A549 treated with DMSO at 1 μM for 4 hours (cell line): Measurements from ENCODE around the gene GFY. TPM values are rescaled to one million over a fixed set of nuclear protein-coding genes. Genes with fewer than 3 reads are reported as not detected.

Source experiments
- total RNA-seq: library from RNA; stranded (reverse); fragments of 200-300 nt; extraction: Qiagen RNA extraction; gene quantifications from 5 replicates; pipeline ENCODE4 v1.2.3, GENCODE V29; 2022; ENCODE audit warnings: low read depth

GFY gene, protein sequence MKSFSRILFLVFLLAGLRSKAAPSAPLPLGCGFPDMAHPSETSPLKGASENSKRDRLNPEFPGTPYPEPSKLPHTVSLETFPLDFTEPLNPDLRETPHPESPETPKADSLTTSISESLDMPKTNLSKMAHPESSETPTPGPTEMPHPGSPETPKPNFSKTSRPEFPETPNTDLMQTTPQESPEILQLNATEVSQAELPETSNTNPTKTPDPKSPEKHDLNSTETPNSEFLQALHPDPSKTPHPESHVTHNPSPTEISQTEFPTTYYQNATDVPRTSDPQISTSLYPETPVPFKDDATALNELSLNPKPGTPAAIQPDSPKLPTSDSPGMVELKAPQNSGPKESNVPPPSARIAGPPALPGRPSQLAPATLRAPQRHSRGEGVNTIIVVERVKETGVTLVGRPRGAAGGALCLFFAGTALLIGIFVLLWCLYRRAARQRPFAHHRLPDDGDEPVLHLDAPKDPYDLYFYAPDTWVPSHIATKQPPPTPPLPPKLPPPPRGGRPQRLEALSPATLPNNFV
- 0.07 to 0.22 TPM (median 0.18 TPM) in 4 of 5 replicates, not detected in the other for total RNA-seq

DNA sequence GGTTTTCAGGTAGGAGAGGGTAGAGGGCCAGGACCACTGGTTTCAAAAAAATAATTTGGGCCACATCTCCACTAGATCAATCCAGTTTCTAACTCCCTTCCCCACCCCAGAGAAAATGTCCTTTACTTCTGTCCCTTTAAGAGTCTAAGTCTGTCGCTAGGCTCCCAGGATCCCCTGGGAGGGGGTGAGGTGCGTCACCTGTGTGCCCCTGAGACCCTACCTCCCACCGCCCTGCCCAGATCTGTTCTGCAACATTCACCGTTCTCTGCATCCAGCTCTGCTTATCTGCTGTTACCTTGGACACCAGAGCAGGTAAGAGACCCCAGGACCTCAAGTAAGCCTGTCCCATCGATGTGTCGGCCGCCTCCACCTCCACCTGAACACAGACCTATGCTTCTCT is at the start of gene GFY:
Gene GFY, plus strand, starts transcription at position 211 of the 400 bp plus-strand sequence. CDS start 1,043 bp downstream, outside the sequence.

GRCh38 chr19:49387936-49388372 is 37.2 kb upstream of the GFY start, which contains the start of gene KASH5:
Gene KASH5 (plus strand): TSS chr19:49388249. CDS start chr19:49390884, 2,635 bp downstream.

GRCh38 chr19:49423071-49423984 is 1.9 kb upstream of the GFY start, which contains the start of gene PTH2:
Gene PTH2 (minus strand): TSS chr19:49423441. CDS start chr19:49423339, 102 bp downstream.

DNA sequence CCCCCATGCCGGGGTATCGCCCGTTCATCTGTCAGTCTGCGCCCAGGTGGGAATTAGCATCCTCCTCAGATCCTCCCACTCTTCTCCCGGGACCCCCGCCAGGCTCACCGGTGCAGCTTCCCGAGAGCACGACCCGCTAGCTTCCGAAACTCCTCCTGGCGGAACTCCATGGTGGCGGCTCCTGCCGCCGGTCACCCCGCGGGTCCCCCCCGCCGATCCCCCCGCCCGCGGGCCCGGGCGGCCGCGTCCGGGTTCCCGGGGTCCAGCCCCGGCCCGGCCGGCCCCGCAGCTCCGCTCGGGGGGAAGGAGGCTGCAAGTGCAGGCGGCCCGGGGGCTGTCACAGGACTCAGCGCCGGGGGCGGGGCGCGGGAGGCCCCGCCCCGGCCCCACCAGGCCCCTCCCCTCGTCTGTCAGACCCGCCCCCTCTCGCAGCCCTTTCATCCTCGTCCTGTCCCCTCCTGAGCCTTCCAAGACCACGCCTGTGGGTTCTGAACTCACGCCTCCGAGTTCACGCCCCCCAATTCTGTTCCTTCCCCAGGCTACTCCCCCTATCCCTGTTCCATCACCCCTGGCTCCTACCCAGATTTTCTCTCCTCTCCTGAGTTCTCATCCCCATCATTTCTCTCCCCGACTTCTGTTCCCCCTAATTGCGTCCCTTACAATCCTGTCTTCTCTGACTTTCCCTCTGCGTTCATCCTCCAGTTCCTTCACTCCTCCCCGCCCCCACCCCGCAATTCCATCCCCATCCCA is 16.2 kb downstream of the GFY start, which contains the start of gene SLC17A7:
Gene SLC17A7, minus strand, starts transcription at position 318 of the 750 bp plus-strand sequence. Its CDS starts 148 bp downstream, at position 170.

GRCh38 chr19:49451430-49452181 is 26.4 kb downstream of the GFY start, which contains the start of gene PIH1D1:
Gene PIH1D1 (minus strand): TSS chr19:49451814. CDS start chr19:49451574, 240 bp downstream.

GRCh38 chr19:49453013-49453756 is 28.0 kb downstream of the GFY start, which contains the start of gene ALDH16A1:
Gene ALDH16A1 (plus strand): TSS chr19:49453225. CDS start chr19:49453332, 107 bp downstream.

DNA sequence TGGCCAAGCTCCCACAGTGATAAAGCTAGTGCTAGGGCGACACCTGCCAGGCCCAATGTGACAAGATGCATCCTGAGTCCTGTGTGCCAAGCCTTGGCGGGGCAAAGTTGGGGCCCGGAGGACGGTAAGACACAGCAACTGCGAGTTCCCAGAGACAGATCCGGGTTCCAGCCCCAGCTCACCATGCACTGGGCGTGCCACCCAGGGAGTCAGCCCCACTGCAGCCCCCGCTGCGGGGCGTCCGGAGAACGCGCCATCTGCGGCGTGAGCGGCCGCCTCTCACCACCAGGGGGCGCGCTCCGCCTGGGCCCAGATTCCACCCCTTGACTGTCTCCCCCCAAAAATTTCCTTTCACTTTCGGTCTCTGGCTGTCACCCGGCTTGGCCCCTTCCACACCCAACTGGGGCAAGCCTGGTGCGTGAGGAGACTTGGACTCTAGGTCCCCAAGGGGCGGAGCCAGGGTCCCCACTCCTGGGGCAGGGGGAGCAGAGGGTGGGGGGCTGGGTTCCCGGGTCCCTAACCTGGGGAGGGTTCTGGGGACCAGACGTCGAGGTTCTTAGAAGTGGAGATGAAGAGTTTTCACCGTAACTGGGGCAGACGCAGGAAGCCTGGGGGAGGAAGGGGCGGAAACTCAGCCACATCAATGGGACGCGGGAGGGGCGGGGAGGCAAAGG is 48.8 kb downstream of the GFY start, which contains the start of gene FLT3LG:
Gene FLT3LG, plus strand, starts transcription at position 348 of the 674 bp plus-strand sequence. CDS start 425 bp downstream, outside the sequence.

Other genes with a start within 250 kb of the GFY start
- gene SLC6A16, start 100.2 kb upstream of the GFY start, total RNA-seq, result 1.1 to 1.6 TPM (median 1.2 TPM) in 5 replicates
- gene CD37, start 90.0 kb upstream of the GFY start, total RNA-seq, result not detected in 5 replicates
- 14.1 to 23.1 TPM (median 18.6 TPM) in 5 replicates for gene TEAD2, start 63.0 kb upstream of the GFY start, total RNA-seq
- gene DKKL1, start 61.5 kb upstream of the GFY start, total RNA-seq, result 0.33 to 0.78 TPM (median 0.62 TPM) in 5 replicates
- gene KASH5, start 37.1 kb upstream of the GFY start, total RNA-seq, result not detected in 5 replicates
- not detected in 5 replicates for gene PTH2, start 1.9 kb upstream of the GFY start, total RNA-seq
- gene SLC17A7, start 16.1 kb downstream of the GFY start, total RNA-seq, result 0.49 to 0.63 TPM (median 0.61 TPM) in 5 replicates
- gene PIH1D1, start 26.4 kb downstream of the GFY start, total RNA-seq, result 87.2 to 97.5 TPM (median 96.7 TPM) in 5 replicates
- gene ALDH16A1, start 27.8 kb downstream of the GFY start, total RNA-seq, result 14.5 to 29.0 TPM (median 22.6 TPM) in 5 replicates
- gene FLT3LG, start 48.8 kb downstream of the GFY start, total RNA-seq, result 0.68 to 1.7 TPM (median 1.2 TPM) in 5 replicates
- 3,835 to 4,657 TPM (median 3,991 TPM) in 5 replicates for gene RPL13A, start 62.2 kb downstream of the GFY start, total RNA-seq
- 3,649 to 5,162 TPM (median 3,839 TPM) in 5 replicates for gene RPS11, start 71.0 kb downstream of the GFY start, total RNA-seq
- 26.1 to 29.8 TPM (median 28.3 TPM) in 5 replicates for gene FCGRT, start 87.3 kb downstream of the GFY start, total RNA-seq
- 1.5 to 2.1 TPM (median 1.7 TPM) in 5 replicates for gene RCN3, start 102.6 kb downstream of the GFY start, total RNA-seq
- 84.6 to 109 TPM (median 95.2 TPM) in 5 replicates for gene NOSIP, start 155.2 kb downstream of the GFY start, total RNA-seq
- 0.54 to 1.2 TPM (median 0.87 TPM) in 5 replicates for gene PRRG2, start 155.9 kb downstream of the GFY start, total RNA-seq
- gene PRR12, start 165.8 kb downstream of the GFY start, total RNA-seq, result 27.6 to 35.1 TPM (median 29.7 TPM) in 5 replicates
- gene RRAS, start 214.8 kb downstream of the GFY start, total RNA-seq, result 83.1 to 125 TPM (median 114 TPM) in 5 replicates
- gene SCAF1, start 216.8 kb downstream of the GFY start, total RNA-seq, result 41.9 to 71.4 TPM (median 66.3 TPM) in 5 replicates
- 86.3 to 119 TPM (median 102 TPM) in 5 replicates for gene IRF3, start 240.5 kb downstream of the GFY start, total RNA-seq
- gene BCL2L12, start 240.5 kb downstream of the GFY start, total RNA-seq, result 58.3 to 77.0 TPM (median 67.6 TPM) in 5 replicates